ENCODE measurements around the gene ABO.
"Not testable (repeated sequence)": the region's sequence is repeated elsewhere in the genome, so short reads cannot be mapped to it uniquely, and the experiment has no call there.

Gene ABO

DNA sequence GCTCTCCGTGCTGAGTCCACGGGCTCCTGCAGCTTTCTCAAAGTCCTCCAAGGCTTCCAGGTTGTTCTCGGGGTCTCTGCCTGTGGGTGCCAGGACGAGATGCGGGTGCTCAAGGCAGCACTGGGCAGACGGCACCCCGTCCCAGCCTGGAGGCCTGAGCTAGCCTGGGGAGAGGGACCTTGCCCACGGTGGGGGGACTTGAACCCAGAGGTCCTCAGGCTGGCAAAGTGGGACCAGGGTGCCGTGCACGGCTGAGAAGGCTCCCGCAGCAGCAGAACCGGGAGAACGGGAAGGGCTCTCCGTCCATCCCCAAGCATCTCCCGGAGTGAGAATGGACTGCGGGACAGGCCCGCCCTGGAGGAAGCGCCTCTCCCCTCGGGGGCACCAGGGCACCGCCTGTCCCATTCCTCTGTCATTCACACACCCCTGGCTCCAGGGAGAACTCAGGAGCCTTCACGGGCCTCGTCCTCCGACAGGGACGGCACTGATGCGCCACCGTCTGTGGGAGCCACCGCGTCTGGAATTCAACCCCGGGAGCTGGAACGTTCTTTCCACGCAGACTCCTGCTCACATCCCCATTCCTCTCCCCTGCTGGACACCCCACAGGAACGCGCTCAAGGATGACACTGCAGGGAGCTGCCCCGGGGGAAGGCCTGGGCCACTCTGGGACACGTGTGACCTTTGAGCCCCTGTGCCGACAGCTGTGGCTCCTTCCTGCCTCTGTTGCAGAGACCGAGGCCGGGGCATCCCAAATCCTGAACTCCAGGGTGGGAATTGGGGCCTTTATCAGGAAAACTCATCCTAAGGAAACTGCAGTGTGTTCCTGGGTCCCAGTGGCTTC, 49.6 kb downstream of the ABO start:
- DNase-seq (ENCODE audit: low spot score), result no peak

DNA sequence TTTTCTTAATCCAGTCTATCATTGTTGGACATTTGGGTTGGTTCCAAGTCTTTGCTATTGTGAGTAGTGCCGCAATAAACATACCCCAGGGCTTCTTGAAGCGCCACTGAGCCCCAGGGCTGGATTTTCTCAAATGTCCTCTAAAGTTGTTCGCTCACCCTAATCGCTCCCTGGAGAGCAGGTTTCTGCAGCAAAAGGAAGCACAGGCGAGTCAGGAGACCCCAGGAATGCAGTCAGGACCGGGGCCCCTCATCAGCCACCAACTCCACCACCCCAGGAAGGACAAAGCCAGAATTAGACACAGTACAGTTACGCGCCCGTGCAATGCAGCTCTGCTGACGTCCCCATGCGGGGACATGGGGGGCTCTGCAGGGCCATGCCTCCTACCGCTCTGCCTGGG, 50.2 kb downstream of the ABO start:
- no peak for DNase-seq (ENCODE audit: low spot score)

DNA sequence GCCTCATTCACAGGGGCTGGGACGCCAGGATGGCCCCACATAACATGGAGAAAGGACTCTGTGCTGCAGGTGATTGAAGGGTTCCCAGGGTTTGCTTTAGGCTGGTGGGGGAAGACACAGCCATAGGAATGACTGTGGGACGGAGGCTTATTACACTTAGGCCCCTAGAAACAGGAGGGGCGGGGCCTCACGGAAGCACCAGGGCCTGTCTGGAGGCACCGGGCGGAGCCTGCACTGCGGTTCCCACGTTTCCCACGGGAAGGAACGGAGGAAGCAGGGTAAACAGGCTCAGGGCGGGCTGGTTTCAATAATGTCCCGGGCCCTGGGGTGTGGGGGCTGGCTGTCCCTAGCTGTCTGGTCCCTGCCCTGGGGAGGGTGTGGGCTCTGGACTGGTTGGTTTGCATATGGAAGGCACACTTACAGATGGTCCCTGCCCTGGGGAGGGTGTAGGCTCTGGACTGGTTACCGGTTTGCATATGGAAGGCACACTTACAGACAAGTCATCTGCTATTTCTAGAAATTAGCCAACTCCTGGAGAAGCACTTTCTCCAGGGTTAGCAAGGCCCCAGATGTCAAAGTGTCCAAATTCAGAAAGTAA, 51.7 kb downstream of the ABO start:
- not testable (repeated sequence) for DNase-seq (ENCODE audit: low spot score)

DNA sequence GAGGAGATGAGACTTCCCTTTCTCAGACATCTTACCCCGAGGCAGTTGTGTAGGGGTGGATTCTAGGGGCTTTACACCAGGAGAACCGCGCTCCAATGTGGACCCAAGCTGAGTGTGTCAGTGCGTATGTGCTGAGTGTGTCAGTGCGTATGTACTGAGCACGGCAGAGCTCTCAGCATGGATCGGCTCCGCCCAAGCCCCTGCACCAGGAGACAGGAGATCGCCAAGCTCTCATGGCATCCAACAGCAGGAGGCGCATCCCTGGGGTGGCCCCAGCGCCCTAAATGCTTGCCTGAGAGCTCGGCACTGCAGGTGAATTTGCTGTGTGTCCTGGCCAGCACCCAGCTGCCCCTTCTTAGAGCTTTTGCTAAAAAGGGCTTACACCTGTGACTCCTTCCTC, 53.0 kb downstream of the ABO start:
- not testable (repeated sequence) for DNase-seq (ENCODE audit: low spot score)

DNA sequence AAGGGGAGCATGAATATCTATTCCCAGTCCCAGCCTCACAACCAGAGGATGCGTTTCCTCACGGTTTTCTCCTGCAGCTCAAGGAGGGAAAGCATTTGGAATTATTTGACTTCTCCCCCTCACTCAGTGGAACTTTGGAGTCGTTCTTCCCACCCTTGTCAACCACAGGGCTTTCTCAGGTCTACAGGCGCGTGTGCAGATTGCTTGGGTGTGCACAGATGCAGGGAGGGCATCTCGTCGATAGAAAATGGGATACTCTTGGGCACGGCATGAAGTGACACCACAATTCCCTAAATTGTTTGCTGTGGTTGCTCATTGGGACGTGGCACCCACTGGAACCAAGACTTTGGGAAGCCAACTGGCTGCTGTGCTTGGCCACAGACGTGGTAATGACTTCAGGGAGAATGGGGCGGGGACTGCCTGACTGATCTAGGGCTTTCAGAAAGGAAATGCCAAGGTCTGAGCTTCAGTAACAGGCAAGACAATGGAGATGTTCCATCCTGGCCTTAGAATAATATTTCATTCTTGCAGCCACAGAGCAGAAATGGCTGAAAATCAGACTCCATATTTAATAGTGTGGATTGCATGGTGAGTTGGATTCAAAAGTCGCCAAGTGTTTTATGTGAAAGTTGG, 53.7 kb downstream of the ABO start:
- DNase-seq (ENCODE audit: low spot score), result no peak

DNA sequence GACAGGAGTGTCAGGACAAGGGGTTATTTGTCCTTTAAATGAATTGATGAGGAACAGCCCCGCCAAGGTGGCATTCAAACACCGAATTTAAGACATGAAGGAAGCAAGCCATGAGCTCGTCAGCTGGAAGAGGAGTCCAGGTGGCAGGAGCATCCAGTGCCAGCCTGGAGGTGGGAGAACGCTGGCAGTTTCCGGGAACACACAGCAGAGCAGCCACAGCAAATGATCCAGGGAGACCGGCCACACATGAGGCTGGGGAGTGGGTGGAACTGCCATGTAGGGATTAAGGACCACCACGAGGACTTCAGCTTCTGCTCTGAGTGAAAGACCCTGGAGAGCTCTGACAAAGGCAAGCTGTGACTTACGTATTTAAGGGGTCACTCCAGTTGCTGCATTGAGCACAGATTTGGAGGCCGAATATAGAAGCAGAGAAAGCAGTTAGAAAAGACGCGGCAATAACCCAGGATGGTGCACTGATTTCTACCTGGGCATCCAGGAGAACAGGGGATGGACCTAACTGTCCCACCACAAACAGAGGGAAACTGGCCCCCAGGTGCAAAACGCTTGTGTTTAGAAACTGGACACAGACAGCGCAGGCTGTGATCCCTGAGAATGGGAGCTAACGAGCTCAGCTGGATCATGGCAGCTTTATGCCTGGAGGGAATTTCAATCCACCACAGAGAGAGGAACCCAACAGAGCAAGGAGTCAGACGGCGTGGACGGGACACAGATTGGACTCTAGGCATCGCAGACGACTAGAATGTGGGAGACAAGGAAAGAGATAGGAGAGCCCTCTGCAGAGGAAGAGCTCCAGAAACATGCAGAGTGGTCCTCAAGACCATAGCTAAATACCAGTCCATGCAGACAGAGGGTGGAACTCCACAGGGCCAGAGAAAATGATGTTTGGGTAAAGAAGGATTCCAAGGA, 56.7 kb downstream of the ABO start:
- not testable (repeated sequence) for DNase-seq (ENCODE audit: low spot score)

DNA sequence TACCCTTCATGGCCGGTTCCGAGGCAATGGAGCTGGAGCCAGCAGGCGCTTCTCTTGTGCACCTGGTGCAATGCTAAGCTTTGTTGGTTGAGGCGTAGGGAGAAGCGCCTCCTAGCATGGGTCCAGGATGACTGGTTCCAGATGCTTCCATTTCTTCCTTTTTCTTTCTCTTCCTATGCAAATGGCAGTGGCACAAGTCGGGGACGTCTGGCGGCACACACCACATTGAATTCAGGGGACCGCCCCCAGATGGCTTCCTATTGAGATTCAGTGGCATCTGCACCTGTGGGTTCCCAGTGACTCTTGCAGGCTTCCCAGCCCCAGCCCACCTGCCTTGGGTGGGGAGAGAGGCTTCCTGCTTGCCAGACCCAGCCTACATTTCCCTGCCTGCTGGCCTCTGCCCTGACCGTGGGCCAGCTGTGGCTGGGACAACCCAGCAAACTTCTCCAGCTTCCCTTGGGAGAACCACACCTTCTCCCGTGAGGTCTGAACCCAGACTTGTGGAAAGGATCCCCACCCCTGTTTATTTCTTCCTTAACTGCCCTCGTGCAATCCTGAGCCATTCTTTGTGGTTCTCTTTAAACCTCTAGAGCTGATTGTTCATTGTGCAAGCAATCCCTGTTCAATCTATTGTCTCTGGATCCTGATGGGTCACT, 57.5 kb downstream of the ABO start:
- DNase-seq (ENCODE audit: low spot score), result not testable (repeated sequence)

DNA sequence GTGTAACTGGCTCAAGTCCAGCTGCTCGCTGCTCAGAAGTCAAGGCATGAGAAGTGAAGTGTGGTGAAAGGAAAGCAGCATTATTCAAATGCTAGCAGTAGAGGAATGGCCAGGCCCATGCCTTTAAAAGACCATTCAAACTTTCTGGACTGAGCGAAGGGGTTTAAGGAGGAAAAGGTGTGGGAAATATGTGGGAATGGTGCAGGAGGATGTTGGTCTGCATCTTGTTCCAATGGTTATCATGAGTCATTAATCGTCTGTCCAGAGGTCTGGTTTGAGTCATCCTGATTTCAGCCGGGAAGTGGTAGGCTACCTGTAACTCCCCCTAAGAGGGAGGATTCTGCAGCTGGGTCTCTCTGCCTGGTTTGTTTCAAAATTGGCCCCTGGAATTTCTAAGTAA, 60.7 kb downstream of the ABO start:
- not testable (repeated sequence) for DNase-seq (ENCODE audit: low spot score)

DNA sequence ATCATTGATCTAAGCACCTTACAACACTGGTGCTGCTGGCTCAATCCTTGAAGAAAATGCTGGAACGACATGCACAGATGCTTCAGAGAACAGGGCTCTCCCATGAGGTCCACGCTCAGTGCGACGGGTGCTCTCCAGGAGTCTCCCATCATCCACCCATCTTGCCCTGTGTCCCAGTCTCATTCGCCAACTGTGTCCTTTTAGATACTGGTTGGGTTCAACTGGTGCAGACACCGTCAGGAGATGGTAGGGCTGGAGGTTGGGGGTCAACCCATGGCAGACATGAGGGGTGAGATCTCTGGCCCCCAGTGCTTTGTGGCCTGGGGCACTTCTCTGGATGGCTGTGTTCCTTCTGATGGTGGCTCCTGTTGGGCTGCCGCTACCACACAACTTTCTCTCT, 64.4 kb downstream of the ABO start:
- no peak for DNase-seq (ENCODE audit: low spot score)

DNA sequence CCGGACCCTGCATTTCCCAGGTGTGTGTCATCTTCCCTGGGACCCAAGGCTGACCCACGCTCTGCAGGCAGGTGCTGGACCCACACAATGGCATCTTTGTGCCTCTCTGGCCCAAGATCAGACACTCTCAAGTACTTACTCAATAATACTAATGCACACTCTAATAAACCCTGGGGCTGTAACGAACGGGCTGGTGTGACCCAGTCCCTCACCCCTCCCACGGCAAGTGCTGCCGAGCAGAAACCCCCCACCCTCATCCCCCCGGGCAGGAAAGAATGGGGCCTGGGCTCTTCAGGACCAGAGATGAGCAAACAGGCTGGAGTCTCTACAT, 64.8 kb downstream of the ABO start:
- DNase-seq (ENCODE audit: low spot score), result no peak

DNA sequence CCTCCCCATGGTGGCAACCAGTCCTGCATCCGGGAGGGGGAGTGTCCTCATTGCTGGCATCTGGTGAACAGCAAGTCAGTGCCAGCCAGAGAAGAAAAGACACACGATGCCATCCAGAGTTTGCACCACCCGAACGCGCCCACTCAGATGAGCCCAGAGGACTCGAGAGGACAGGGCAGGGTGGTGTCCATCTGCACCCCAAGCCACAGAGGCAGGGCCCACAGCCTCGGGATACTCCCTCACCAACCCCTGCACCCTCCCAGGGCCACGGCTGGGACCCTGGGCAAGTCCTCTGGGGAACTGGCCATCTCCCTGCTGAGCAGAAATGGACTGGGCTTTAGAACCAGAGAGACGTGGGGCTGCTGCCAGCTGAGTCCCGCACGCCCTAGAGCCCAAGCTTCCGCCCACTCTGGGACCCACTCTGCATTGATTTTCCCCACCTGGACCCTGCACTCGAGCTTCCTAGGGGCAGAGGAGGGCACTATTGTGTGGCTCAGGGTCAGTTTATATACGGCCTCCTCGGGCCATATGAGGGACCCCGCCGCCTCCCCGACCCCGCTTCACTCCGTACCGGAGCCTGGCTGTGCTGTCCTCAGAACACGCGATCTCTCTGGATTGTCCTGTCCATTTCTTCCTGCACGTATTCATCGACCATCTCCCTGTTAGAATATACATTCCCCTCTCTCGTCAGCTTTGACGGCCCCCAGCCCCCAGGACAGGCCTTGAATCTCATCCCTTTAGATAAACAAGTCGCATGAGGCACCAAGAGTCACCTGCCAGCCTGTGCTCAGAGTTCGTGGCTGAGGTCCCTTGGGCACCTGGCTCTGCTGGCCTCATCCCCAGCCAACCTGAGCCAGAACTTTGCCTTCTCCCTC, 65.4 kb downstream of the ABO start:
- not testable (repeated sequence) for DNase-seq (ENCODE audit: low spot score)

DNA sequence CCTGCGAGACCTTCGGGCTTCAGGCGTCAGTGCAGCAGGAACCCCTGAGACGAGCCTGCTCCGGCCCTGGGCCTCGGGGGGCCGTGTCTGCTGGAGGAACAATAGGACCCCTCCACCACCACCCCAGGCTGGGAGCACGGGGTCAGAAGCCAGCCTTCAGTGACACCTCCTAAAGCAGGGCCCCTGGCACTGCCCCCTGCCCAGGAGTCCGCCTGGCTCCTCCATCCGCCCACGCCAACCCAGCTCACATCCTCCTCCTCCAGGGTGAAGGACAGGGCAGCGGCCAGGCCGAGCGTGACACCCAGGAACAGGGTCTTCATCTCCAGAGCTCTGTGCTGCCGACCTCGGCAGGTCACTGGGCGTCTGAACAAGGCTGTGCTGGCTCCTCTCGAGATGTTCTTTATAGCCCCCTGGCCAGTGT, 66.1 kb downstream of the ABO start, which contains the start of gene OBP2B:
Gene OBP2B (minus strand): TSS at position 371 of the 421 bp plus-strand sequence. CDS start 51 bp downstream, at position 320.
- not testable (repeated sequence) for DNase-seq (ENCODE audit: low spot score)

DNA sequence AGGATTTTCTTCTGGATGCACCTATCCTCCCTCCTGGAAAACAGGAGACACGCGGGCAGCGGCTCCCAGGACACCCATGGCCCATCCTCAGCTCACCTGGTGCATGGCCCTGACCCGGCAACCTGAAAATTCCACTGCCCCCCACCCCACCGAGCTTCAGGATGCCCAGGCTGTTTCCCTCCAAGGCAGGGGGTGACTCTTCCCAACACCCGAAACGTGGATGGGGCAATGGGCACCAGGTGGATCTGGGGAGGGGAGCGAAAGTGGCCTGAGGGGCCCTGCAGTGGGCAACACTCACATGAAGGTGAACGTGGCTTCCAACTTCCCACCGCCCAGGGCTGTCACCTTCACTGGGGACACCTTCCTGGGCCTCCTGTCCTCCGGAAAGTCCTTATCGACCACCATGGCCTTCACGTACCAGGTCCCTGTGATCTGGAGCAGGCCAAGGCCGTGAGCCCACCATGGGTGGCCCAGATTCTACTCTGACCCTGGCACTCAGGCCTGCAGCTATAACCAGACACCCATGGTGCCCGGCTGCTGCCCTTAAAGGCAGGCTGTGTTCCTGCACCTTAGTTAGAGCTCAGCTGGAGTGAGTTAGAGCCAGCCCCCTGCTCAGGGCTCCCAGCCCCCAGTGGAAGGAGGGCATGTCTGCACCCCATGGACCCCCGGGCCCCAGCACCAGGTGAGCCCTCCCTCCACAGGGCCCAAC, 66.7 kb downstream of the ABO start:
- not testable (repeated sequence) for DNase-seq (ENCODE audit: low spot score)

DNA sequence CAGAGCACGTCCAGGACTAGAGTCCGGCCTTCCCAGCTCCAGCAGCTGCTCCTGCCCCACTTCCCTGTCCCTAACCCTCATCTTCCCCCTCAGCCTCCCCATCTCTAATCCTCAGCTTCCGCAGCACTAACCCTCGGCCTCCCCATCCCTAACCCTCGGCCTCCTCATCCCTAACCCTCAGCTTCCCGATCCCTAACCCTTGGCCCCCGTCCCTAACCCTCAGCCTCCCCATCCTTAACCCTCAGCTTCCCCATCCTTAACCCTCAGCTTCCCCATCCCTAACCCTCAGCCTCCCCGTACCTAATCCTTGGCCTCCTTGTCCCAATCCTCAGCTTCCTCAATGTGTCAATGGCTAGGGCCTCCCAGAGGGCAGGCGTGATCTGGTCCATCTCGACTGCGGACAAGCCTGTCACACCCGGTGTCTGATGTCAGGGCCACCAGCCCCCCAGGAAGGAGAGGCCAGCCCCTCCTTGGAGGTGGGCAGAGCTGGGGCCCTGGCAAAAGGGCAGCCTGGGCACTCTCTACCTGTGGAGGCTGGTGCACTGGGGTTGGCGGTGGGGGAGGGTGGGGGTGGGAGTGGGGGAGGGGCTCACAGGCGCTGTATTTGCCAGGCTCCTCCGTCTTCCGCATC, 67.3 kb downstream of the ABO start:
- no peak for DNase-seq (ENCODE audit: low spot score)

DNA sequence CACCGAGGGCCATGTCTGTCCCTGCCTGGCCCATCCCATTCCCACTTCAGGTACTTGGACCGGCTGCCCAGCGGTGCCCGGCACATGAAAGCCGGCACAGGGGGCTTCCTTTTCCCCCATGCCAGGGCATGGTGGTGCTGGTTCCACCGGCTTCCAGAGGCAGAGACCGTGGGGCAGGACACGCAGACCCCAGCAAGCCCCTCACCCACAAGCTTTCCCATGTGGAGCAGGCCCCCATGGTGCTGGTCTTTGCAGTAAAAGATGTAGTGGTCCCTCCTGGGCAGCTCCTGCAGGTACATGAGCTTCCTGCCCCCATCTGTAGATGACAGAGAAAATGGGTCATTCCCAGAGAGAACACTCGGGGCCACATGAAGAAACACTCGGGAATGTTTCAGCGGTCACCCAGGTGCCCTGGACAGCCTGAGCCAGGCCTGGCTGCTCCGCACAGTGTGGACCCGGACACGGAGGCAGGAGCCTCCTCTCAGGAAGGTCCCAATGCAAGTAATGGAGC, 67.9 kb downstream of the ABO start:
- no peak for DNase-seq (ENCODE audit: low spot score)

DNA sequence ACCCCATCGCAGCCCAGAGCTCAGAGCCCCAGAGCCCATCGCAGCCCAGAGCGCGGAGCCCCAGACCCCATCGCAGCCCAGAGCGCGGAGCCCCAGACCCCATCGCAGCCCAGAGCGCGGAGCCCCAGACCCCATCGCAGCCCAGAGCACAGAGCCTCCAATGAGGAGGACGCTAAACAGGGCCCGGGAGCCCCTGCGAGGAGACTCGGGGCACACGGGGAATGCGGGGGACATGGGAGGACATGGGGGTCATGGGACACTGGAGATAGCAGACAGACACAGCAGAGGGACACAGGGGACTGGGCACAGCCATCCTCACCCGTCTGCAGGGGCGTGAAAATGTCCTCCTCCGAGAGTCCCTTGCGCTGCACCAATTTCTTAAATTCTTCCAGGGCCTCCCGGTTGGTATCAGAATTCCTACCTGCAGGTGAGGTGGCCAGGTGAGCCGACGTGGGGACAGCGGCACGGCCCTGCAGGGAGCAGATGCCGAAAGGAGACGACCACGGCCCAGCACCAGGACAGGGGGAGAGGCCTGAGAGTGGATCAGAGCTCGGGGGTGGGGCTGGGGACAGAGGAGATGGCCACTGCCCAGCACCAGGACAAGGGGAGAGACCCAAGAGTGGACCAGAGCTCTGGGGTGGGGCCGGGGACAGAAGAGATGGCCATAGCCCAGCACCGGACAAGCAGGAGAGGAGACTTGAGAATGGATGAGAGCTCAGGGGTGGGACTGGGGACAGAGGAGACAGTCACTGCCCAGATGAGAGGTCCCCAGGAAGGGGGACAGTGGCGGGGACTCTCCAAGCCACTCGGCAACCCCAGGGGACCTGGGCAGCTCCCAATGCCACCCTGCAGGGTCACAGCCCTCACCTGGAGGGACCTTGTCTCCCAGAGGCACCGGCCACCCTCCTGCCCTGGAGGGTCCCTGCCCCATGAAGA, 68.7 kb downstream of the ABO start:
- DNase-seq (ENCODE audit: low spot score), result no peak

DNA sequence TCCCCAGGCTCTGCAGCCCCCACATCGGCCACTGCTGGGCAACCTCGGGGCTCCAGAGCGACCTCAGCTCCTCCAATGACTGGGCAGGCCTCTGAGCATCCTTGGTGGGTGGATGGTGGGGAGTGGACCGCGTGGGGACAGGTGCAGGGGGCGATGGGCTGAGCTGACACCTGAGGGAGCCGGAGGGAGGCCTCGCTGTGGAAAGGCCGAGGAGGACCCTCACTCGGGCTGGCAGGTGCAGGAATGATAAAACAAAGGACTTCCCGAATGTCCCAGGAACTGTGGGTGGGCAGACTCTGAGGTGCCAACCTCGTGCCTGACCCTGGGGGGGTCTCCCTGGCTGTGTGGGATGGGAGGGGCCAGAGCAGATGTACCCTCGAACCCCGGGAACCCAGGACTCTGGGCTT, 69.5 kb downstream of the ABO start:
- not testable (repeated sequence) for DNase-seq (ENCODE audit: low spot score)

All from AG08396 (cell line).